A673 (cell line): Measurements from ENCODE around the gene ELOVL4.

ENCODE experiments used
- EZH2 ChIP-seq: fragments of 200-600 bp; sonication (generic); IDR thresholded peaks from 2 replicates; pipeline ENCODE4 v1.6.1; 2017; ENCODE audit warnings: borderline replicate concordance, low read depth, mild to moderate bottlenecking, mixed read lengths, antibody characterized with exemption, low read length; ENCODE audit not compliant: poor library complexity, severe bottlenecking
- TF ChIP-seq, protein P1 (sequence below): fragments of 300-800, 200-600 bp; sonication (generic); conservative IDR thresholded peaks from 2 replicates; pipeline ENCODE4 v1.5.1; 2017; ENCODE audit warnings: low read depth, mild to moderate bottlenecking, antibody characterized with exemption, low read length, moderate library complexity, mixed read lengths

DNA sequence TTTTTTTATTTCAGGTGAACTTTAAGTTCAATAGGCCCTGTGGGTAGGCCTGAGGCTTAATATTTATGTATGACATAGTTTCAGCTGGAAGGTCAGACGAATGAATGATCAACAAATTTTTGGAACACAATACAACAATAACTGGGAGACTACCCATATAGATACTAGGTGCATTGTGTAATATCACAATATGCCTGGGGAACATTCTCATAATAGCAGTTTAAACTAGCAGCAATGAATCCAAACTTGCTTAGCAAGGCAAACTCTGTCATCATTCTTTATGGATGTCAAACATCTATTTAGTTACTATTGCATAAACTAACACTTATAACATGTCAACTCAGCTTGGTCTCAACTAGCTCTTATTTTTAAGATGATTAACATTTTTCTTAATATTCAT lies 49.3 kb downstream of the ELOVL4 start:
- TF ChIP-seq, protein P1, sequence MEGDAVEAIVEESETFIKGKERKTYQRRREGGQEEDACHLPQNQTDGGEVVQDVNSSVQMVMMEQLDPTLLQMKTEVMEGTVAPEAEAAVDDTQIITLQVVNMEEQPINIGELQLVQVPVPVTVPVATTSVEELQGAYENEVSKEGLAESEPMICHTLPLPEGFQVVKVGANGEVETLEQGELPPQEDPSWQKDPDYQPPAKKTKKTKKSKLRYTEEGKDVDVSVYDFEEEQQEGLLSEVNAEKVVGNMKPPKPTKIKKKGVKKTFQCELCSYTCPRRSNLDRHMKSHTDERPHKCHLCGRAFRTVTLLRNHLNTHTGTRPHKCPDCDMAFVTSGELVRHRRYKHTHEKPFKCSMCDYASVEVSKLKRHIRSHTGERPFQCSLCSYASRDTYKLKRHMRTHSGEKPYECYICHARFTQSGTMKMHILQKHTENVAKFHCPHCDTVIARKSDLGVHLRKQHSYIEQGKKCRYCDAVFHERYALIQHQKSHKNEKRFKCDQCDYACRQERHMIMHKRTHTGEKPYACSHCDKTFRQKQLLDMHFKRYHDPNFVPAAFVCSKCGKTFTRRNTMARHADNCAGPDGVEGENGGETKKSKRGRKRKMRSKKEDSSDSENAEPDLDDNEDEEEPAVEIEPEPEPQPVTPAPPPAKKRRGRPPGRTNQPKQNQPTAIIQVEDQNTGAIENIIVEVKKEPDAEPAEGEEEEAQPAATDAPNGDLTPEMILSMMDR = no peak
- TF ChIP-seq EZH2 = no peak
